ENCODE data around the gene CELF2.

The CELF2 gene

DNA sequence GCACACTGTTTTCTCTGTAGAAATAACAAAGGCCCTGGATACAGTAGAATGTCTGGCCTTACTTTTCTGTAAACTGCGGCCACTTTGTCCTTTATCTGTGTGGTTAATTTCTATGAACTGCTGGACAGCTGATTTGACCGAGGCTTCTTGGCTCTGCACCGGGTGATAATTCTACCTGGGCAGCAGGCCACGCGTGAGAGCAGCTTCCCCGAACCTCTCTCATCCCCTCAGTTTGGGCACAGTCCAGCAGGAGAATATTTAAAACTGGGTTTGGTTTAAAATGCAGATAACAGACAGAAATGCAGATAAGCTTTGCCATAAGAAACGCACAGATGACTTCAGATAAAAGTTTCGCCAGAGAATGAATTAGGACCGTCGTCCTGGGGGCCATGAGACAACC lies 81.0 kb downstream of the CELF2 start:
- no peak overlapping the region for H3K4me3 ChIP-seq (ENCODE audit: low read length)
- TF ChIP-seq CTCF (IDR thresholded peaks at IDR 0.05; ENCODE audit: insufficient read depth, low read depth, low read length, missing control alignments), result no peak
- DNase-seq (ENCODE audit: low read depth), result no peak

- TF ChIP-seq CTCF (IDR thresholded peaks at IDR 0.05; ENCODE audit: insufficient read depth, low read depth, low read length, missing control alignments), result no peak
- no peak for DNase-seq (ENCODE audit: low read depth)
- H3K4me3 ChIP-seq (ENCODE audit: low read length), result no peak overlapping the region
These were observed 87.4 kb downstream of the CELF2 start for GRCh38 chr10:11104772-11105675.

DNA sequence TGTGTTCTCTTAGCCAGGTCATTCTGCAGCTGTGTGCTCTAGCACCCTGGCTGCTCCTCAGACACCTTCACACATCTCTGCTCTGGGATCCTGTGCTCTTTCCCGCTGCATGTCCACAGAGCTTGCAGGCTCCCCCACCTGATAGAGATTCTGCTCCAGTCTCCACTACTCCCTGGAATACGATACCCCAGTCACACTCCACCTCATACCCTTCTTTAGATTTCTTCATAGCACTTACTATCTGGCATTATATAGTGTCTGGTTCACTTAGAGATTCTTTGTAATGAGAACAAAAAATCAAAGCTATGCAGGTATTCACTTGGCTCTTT lies 88.0 kb downstream of the CELF2 start:
- no peak for TF ChIP-seq CTCF (IDR thresholded peaks at IDR 0.05; ENCODE audit: insufficient read depth, low read depth, low read length, missing control alignments)

GRCh38 chr10:11106621-11107374 lies 89.1 kb downstream of the CELF2 start:
- no peak for DNase-seq (ENCODE audit: low read depth)
- TF ChIP-seq CTCF (IDR thresholded peaks at IDR 0.05; ENCODE audit: insufficient read depth, low read depth, low read length, missing control alignments), result no peak

More for the DNA sequence above, 88.0 kb downstream of the CELF2 start:
- H3K4me3 ChIP-seq (ENCODE audit: low read length), result no peak overlapping the region
- DNase-seq (ENCODE audit: low read depth), result no peak

GRCh38 chr10:11107948-11108347 lies 90.3 kb downstream of the CELF2 start:
- H3K4me3 ChIP-seq (ENCODE audit: low read length), result no peak overlapping the region

More at GRCh38 chr10:11106621-11107374, 89.1 kb downstream of the CELF2 start:
- H3K4me3 ChIP-seq (ENCODE audit: low read length), result no peak overlapping the region

DNA sequence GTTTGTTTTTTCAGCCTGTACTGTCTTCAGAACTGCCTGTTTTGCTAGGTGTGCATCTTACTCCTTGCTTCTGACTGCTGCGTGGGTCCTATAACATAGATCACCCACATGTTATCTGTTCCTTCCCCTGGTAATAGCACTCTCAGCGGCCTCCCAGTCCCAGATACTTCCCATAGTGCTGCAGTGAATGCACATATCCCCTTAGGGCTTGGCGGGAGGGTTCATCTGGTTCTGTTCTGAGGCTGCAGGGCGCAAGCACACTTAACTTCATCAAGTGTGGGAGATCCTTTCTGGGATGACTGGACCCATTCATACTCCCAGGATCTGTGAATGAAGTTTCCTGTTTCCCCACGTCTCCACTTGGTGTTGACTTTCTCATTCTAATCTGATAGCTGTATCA lies 90.7 kb downstream of the CELF2 start:
- no peak for TF ChIP-seq CTCF (IDR thresholded peaks at IDR 0.05; ENCODE audit: insufficient read depth, low read depth, low read length, missing control alignments)
- H3K4me3 ChIP-seq (ENCODE audit: low read length), result no peak overlapping the region
- DNase-seq (ENCODE audit: low read depth), result no peak

More at GRCh38 chr10:11107948-11108347, 90.3 kb downstream of the CELF2 start:
- DNase-seq (ENCODE audit: low read depth), result no peak
- no peak for TF ChIP-seq CTCF (IDR thresholded peaks at IDR 0.05; ENCODE audit: insufficient read depth, low read depth, low read length, missing control alignments)

All from epithelial cell of esophagus (primary cell).